ENCODE measurements around the gene S1PR5.

Gene S1PR5

DNA sequence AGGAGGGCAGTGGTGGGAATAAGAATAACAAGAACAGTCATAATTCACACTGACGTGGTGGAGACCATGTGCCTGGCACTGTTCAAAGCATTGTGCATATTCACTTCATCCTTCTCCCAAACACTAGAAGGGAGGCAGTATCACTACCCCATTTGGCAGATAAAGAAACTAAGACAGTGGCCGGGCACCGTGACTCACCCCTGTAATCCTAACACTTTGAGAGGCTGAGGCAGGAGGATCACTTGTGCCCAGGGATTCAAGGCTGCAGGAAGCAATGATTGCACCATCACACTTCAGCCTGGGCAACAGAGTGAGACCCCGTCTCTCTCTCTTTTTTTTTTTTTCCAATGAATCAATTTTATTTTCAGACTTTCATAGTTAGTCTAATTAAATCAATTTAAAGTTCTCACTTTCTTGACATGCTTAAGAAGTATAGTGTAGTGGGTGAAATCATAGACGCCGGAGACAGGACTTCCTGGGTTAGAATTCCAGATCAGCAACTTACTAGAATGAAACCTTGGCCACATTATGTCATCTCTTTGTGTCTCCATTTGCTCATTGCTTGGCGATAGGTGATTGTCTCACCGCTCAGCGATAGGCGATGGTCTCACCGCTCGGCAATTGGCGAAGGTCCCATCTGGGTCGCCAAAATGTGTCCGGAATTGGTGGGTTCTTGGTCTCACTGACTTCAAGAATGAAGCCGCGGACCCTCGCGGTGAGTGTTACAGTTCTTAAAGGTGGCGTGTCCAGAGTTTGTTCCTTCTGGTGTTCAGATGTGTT lies 21.1 kb upstream of the S1PR5 start:
- peaks cover 11% of the 10 kb centered on the region for H3F3A ChIP-seq (ENCODE audit: control insufficient read depth, insufficient read depth)
- no peaks in the 10 kb centered on the region for H3K9me2 ChIP-seq (replicated peaks; ENCODE audit: control insufficient read depth, low read length)
- no peak overlapping the region for H3K27ac ChIP-seq (ENCODE audit: low read depth, low read length)
- H3K4me3 ChIP-seq (ENCODE audit: low read length), result no peak overlapping the region
- H3K4me2 ChIP-seq (ENCODE audit: low read length), result no peak overlapping the region
- H3K79me2 ChIP-seq (ENCODE audit: control insufficient read depth, low read length), result no peaks in the 10 kb centered on the region
- H3K36me3 ChIP-seq (ENCODE audit: control insufficient read depth, low read length), result no peaks in the 10 kb centered on the region
- peaks cover 7% of the 10 kb centered on the region for H3K4me1 ChIP-seq (ENCODE audit: control insufficient read depth, low read length)
- no peaks in the 10 kb centered on the region for H4K20me1 ChIP-seq (ENCODE audit: control insufficient read depth, insufficient read depth, low read depth, low read length)
- no peaks in the 10 kb centered on the region for H3K9me3 ChIP-seq (ENCODE audit: control insufficient read depth, insufficient read depth, low read length)
- TF ChIP-seq EZH2phosphoT487 (IDR thresholded peaks at IDR 0.05; ENCODE audit: borderline replicate concordance, low read length) (no peak), CTCF (IDR thresholded peaks at IDR 0.05; ENCODE audit: low read depth, low read length, poor library complexity, severe bottlenecking) (no peak)
- peaks cover 37% of the 10 kb centered on the region for H3K27me3 ChIP-seq (ENCODE audit: control insufficient read depth, low read length)

- Histone ChIP-seq H3K79me2 (ENCODE audit: control insufficient read depth, low read length) (no peaks in the 10 kb centered on the region), H3K4me3 (ENCODE audit: low read length) (no peak overlapping the region), H3K27ac (ENCODE audit: low read depth, low read length) (no peak overlapping the region), H3K4me2 (ENCODE audit: low read length) (no peak overlapping the region), H3K4me1 (ENCODE audit: control insufficient read depth, low read length) (peaks cover under 1% of the 10 kb centered on the region; the same call in 1 of the 2 replicates), H3K27me3 (ENCODE audit: control insufficient read depth, low read length) (peaks cover 37% of the 10 kb centered on the region), H3K9me2 (replicated peaks; ENCODE audit: control insufficient read depth, low read length) (no peaks in the 10 kb centered on the region), H3K9me3 (ENCODE audit: control insufficient read depth, insufficient read depth, low read length) (no peaks in the 10 kb centered on the region), H4K20me1 (ENCODE audit: control insufficient read depth, insufficient read depth, low read depth, low read length) (no peaks in the 10 kb centered on the region), H3K36me3 (ENCODE audit: control insufficient read depth, low read length) (no peaks in the 10 kb centered on the region), H3F3A (ENCODE audit: control insufficient read depth, insufficient read depth) (peaks cover 4% of the 10 kb centered on the region)
- TF ChIP-seq CTCF (IDR thresholded peaks at IDR 0.05; ENCODE audit: low read depth, low read length, poor library complexity, severe bottlenecking) (no peak), EZH2phosphoT487 (IDR thresholded peaks at IDR 0.05; ENCODE audit: borderline replicate concordance, low read length) (no peak)
Measured at GRCh38 chr19:10537668-10538067, 20.4 kb upstream of the S1PR5 start.

GRCh38 chr19:10535613-10536012 lies 18.4 kb upstream of the S1PR5 start:
- no peaks in the 10 kb centered on the region for H3K9me2 ChIP-seq (replicated peaks; ENCODE audit: control insufficient read depth, low read length)
- peaks cover 37% of the 10 kb centered on the region for H3K27me3 ChIP-seq (ENCODE audit: control insufficient read depth, low read length)
- TF ChIP-seq EZH2phosphoT487 (IDR thresholded peaks at IDR 0.05; ENCODE audit: borderline replicate concordance, low read length), result no peak
- no peak for TF ChIP-seq CTCF (IDR thresholded peaks at IDR 0.05; ENCODE audit: low read depth, low read length, poor library complexity, severe bottlenecking)
- H3K4me1 ChIP-seq (ENCODE audit: control insufficient read depth, low read length), result no peaks in the 10 kb centered on the region
- no peak overlapping the region for H3K4me2 ChIP-seq (ENCODE audit: low read length)
- H3K79me2 ChIP-seq (ENCODE audit: control insufficient read depth, low read length), result no peaks in the 10 kb centered on the region
- H3F3A ChIP-seq (ENCODE audit: control insufficient read depth, insufficient read depth), result no peaks in the 10 kb centered on the region
- H4K20me1 ChIP-seq (ENCODE audit: control insufficient read depth, insufficient read depth, low read depth, low read length), result no peaks in the 10 kb centered on the region
- peaks cover 2% of the 10 kb centered on the region; the same call in 1 of the 2 replicates for H3K9me3 ChIP-seq (ENCODE audit: control insufficient read depth, insufficient read depth, low read length)
- no peak overlapping the region for H3K4me3 ChIP-seq (ENCODE audit: low read length)
- no peaks in the 10 kb centered on the region for H3K36me3 ChIP-seq (ENCODE audit: control insufficient read depth, low read length)
- H3K27ac ChIP-seq (ENCODE audit: low read depth, low read length), result no peak overlapping the region

Measured in DOHH2 (cell line).